A673 (cell line): ENCODE data around the gene PRXL2A.

Experiments
- EZH2 ChIP-seq: fragments of 200-600 bp; sonication (generic); IDR thresholded peaks from 2 replicates; pipeline ENCODE4 v1.6.1; 2017; ENCODE audit warnings: borderline replicate concordance, low read depth, mild to moderate bottlenecking, mixed read lengths, antibody characterized with exemption, low read length; ENCODE audit not compliant: poor library complexity, severe bottlenecking
- TF ChIP-seq, protein P1 (sequence below): fragments of 300-800, 200-600 bp; sonication (generic); conservative IDR thresholded peaks from 2 replicates; pipeline ENCODE4 v1.5.1; 2017; ENCODE audit warnings: low read depth, mild to moderate bottlenecking, antibody characterized with exemption, low read length, moderate library complexity, mixed read lengths

DNA sequence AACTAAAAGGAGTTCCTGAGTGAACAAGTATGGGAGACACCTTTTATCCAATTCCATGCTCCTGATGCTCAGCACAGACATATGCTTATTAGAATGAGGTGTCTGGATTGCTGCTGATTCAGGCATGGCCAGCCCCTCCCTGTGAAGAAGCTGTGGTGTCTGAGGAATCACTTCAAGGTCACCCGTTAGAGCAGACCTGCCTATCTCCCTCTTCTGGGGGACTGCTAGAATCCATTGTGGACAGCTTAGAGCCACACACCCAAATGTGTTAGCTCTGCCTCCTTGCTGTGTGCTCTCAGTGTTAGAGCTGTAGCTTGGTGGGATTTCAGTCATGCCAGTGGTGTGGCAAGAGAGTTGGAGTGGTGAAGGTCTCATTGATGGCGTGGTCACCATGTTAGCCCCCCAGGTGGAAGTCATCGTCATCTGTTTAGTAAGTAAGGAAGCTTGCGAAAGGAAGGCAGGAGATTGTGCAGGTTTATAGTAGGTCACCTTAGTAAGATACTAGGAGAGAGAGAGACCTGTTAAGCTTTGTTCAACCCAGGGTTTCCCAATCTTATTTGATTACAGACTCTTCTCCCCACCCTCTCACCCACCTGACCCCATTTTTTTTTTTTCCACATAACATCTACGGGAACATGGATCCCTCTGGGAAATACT lies 12.8 kb downstream of the PRXL2A start:
- TF ChIP-seq, protein P1, sequence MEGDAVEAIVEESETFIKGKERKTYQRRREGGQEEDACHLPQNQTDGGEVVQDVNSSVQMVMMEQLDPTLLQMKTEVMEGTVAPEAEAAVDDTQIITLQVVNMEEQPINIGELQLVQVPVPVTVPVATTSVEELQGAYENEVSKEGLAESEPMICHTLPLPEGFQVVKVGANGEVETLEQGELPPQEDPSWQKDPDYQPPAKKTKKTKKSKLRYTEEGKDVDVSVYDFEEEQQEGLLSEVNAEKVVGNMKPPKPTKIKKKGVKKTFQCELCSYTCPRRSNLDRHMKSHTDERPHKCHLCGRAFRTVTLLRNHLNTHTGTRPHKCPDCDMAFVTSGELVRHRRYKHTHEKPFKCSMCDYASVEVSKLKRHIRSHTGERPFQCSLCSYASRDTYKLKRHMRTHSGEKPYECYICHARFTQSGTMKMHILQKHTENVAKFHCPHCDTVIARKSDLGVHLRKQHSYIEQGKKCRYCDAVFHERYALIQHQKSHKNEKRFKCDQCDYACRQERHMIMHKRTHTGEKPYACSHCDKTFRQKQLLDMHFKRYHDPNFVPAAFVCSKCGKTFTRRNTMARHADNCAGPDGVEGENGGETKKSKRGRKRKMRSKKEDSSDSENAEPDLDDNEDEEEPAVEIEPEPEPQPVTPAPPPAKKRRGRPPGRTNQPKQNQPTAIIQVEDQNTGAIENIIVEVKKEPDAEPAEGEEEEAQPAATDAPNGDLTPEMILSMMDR = no peak
- TF ChIP-seq EZH2 = no peak
